Heart right ventricle (tissue), 16 donors: ENCODE results near the gene SVEP1. TPM values are rescaled to one million over a fixed set of nuclear protein-coding genes. Genes with fewer than 3 reads are reported as not detected.

Experiments
- ATAC-seq, 8 donors: fragments of 200-7000 bp; cut with Tn5 transposase; one replicate each; pipeline ENCODE4 v1.9.1; 2020; ENCODE audit warnings: mild to moderate bottlenecking in 8 of 8, moderate library complexity in 8 of 8, moderate number of reproducible peaks in 1 of 8
- DNase-seq, 2 donors: peaks; one replicate each; pipeline ENCODE4 v3.0.0-alpha.2; 2020
- H3K27ac ChIP-seq, 10 donors: fragments of 200-600 bp; sonication (generic) in 2 of 10; one replicate each; pipeline versions ENCODE4 v1.5.0 to v1.8.0; 2020 to 2022; ENCODE audit warnings: mild to moderate bottlenecking in 3 of 10
- H3K27me3 ChIP-seq, 7 donors: fragments of 200-600 bp; one replicate each; pipeline ENCODE4 v1.8.0; 2021 to 2022; ENCODE audit warnings: mild to moderate bottlenecking in 2 of 7
- H3K36me3 ChIP-seq, 9 donors: fragments of 200-600 bp; sonication (generic) in 1 of 9; one replicate each; pipeline versions ENCODE4 v1.5.0 to v1.8.0; 2020 to 2022; ENCODE audit warnings: mild to moderate bottlenecking in 2 of 9
- H3K4me1 ChIP-seq, 9 donors: fragments of 200-600 bp; sonication (generic) in 1 of 9; one replicate each; pipeline versions ENCODE4 v1.5.0 to v1.8.0; 2020 to 2022; ENCODE audit warnings: mild to moderate bottlenecking in 4 of 9
- H3K4me3 ChIP-seq, 10 donors: fragments of 200-600 bp; sonication (generic) in 2 of 10; one replicate each; pipeline versions ENCODE4 v1.5.0 to v1.8.0; 2020 to 2022; ENCODE audit warnings: mild to moderate bottlenecking in 7 of 10, moderate library complexity in 2 of 10
- H3K9me3 ChIP-seq, 11 donors: fragments of 200-600 bp in 10 of 11; sonication (generic) in 2 of 11; one replicate each; pipeline versions ENCODE4 v1.5.0 to v1.8.0; 2013 to 2022; ENCODE audit warnings: mild to moderate bottlenecking in 2 of 11, control low read depth in 1 of 11, moderate library complexity in 1 of 11
- CTCF ChIP-seq, 9 donors: fragments of 200-600 bp; sonication (generic) in 2 of 9; IDR thresholded peaks; one replicate each; pipeline versions ENCODE4 v1.5.0 to v1.8.0; 2021 to 2022; ENCODE audit warnings: antibody characterized with exemption in 9 of 9, mild to moderate bottlenecking in 5 of 9, moderate library complexity in 1 of 9
- WGBS, 2 donors: extraction: QIAGEN DNeasy Blood & Tissue Kit; methylation state at CpG; one replicate each; pipeline ENCODE4 v1.1.7; 2013; ENCODE audit warnings: inconsistent platforms in 1 of 2; 5-methylcytosine and 5-hydroxymethylcytosine counted together
- intact Hi-C, 10 donors: fragments of 100-400 bp; cut with DNase I; formaldehyde crosslinking; loops; one replicate each; pipeline versions ENCODE4 v1.11.1 to v1.14.2; 2022
- polyA plus RNA-seq, 2 donors: library from polyadenylated mRNA; stranded (reverse); fragments of 200-250 nt; gene quantifications; one replicate each; pipeline ENCODE4 v1.2.3, GENCODE V29; 2013
- total RNA-seq, 10 donors: library from RNA; stranded (reverse); fragmentation: NEBNext Ultra II Directional in 3 of 10; extraction: Animal tissue kit (Norgen Biotek cat#: 25700) in 3 of 10; gene quantifications; one replicate each; pipeline versions ENCODE4 v1.2.1 to v1.2.4, GENCODE V29; 2021 to 2023
- donor health status: Arrhythmogenic right ventricular cardiomyopathy.
- donor health status: ischemic (EF 13 %, LVEDD 7.1; RV severe dilation, severe dysfunction).
- donor health status: healthy with polysubstance abuse.
- donor health status: DM: no; HTN: yes; CAD: no.
- donor health status: DM: no; HTN: no; CAD: no.
- donor health status: ischemic (EF 25% LVEDD 6.9; RV normal size, moderate dysfunction).
- donor health status: ischemic (EF 25% LVEDD 5.7; RV mildly dilated, moderate dysfunction).
- donor health status: healthy.
- donor health status: DM: yes; HTN: yes; CAD: no.
- donor health status: Ischemic cardiomyopathy.
- donor health status: ischemic (EF 35%, LVEDD 5.7; RV mildly dilated, moderate dysfunction).
- donor health status: nonischemic (EF 11% LVEDD 7.7; RV severe dilation, severe dysfunction).
- donor health status: DM: yes; HTN: yes; CAD: no.
- donor health status: PGD.
- donor health status: ischemic (EF 29% LVEDD 5.4; RV normal size, mild dysfunction).
- donor health status: nonischemic (EF 23%, LVEDD 6.1; RV moderate dilation, normal function).

SVEP1 gene
- total and polyA plus RNA-seq, 12 donors: 0.66 to 16.4 (median 6.3) TPM

- ATAC-seq (no peak), DNase-seq (no peak)
- H3K27ac ChIP-seq: no peak overlapping the region
- intact Hi-C loops: loop anchor here in 1 of 10 donors (5.0 kb wide), 1 partner anchor 129 kb away; no protein-coding TSS in a partner anchor
- TF ChIP-seq CTCF (IDR thresholded peaks at IDR 0.05): no peak
- 78 to 90% methylated on average over 1 of the region's 1 CpG for WGBS, 2 donors
- H3K4me1 ChIP-seq: no peaks in the 10 kb centered on the region
- no peaks in the 10 kb centered on the region for H3K36me3 ChIP-seq
- peaks cover 0 to 15% (median 0%) of the 10 kb centered on the region in 11 donors for H3K9me3 ChIP-seq
- H3K27me3 ChIP-seq: peaks cover 0 to 7% (median 0%) of the 10 kb centered on the region in 7 donors
- no peak overlapping the region for H3K4me3 ChIP-seq
Observed at GRCh38 chr9:110590816-110591215, 11.3 kb upstream of the SVEP1 start.

GRCh38 chr9:110588296-110588695 is 8.8 kb upstream of the SVEP1 start:
- Histone ChIP-seq H3K36me3 (no peaks in the 10 kb centered on the region), H3K4me1 (no peaks in the 10 kb centered on the region), H3K27me3 (peaks cover 0 to 14% (median 0%) of the 10 kb centered on the region in 7 donors), H3K27ac (no peak overlapping the region), H3K9me3 (peaks cover 0 to 24% (median 0%) of the 10 kb centered on the region in 11 donors), H3K4me3 (no peak overlapping the region)
- DNase-seq (no peak), ATAC-seq (no peak)
- intact Hi-C loops: loop anchor here in 2 of 10 donors (10.0 kb wide), 2 partner anchors 63 to 133 kb away; no protein-coding TSS in a partner anchor
- WGBS, 2 donors: 86 to 91% methylated on average over 1 of the region's 1 CpG
- TF ChIP-seq CTCF (IDR thresholded peaks at IDR 0.05): no peak

- ATAC-seq: peak in 1 of 8 donors; percentile 35
Observed at GRCh38 chr9:110583237-110583636, 3.7 kb upstream of the SVEP1 start.

DNA sequence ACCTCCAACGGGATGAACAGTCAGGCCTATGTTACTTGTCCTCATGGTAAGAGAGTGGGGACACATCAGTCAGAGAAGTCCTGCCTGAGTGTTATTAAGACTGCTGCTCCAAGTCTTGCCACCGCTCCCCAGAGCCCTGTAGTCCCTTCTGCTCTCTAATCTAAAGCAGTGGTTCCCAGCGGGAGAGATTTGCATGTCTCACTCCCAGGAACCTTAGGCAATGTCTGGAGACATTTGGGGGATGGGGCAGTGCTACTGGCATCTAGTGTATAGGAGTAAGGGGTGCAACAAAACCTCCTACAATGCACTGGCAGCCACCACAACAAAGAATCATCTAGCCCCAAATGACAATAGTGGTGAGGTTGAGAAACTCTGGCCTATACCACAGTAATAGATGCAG is 2.6 kb upstream of the SVEP1 start:
- no peak for TF ChIP-seq CTCF (IDR thresholded peaks at IDR 0.05)
- Histone ChIP-seq H3K27ac (no peak overlapping the region), H3K36me3 (no peaks in the 10 kb centered on the region), H3K9me3 (peaks cover 0 to 18% (median 0%) of the 10 kb centered on the region in 11 donors), H3K4me1 (peaks cover 0 to 18% (median 6%) of the 10 kb centered on the region in 9 donors), H3K27me3 (peaks cover 0 to 60% (median 41%) of the 10 kb centered on the region in 7 donors), H3K4me3 (no peak overlapping the region)
- 71 to 72% methylated on average over 3 of the region's 3 CpGs for WGBS, 2 donors
- DNase-seq (no peak), ATAC-seq (no peak)
- intact Hi-C loops: loop anchor here in 3 of 10 donors (5.0 to 10.0 kb wide), 3 partner anchors 57 to 130 kb away; no protein-coding TSS in a partner anchor

More at GRCh38 chr9:110583237-110583636, 3.7 kb upstream of the SVEP1 start:
- no peak for DNase-seq
- TF ChIP-seq CTCF (IDR thresholded peaks at IDR 0.05): peak in 7 of 9 donors; percentile 5 to 42 (median 19)
- Histone ChIP-seq H3K27me3 (peaks cover 0 to 49% (median 33%) of the 10 kb centered on the region in 7 donors), H3K27ac (no peak overlapping the region), H3K36me3 (no peaks in the 10 kb centered on the region), H3K9me3 (peaks cover 0 to 18% (median 0%) of the 10 kb centered on the region in 11 donors), H3K4me3 (no peak overlapping the region), H3K4me1 (peaks cover 0 to 18% (median 6%) of the 10 kb centered on the region in 9 donors)
- intact Hi-C loops: loop anchor here in 3 of 10 donors (5.0 to 10.0 kb wide), 3 partner anchors 58 to 131 kb away; no protein-coding TSS in a partner anchor
- 46 to 47% methylated on average over 4 of the region's 4 CpGs for WGBS, 2 donors
